Small intestine (tissue), 16 donors: Measurements from ENCODE around the gene PPIL6. TPM values are rescaled to one million over a fixed set of nuclear protein-coding genes. Genes with fewer than 3 reads are reported as not detected.

Experiments
- DNase-seq, 2 donors: peaks; one replicate each; pipeline versions ENCODE4 v3.0.0 to v3.0.0-alpha.2; 2013
- FAIRE-seq: peaks from 2 replicates; lab custom pipeline; 2012; peaks lifted over from hg19 to GRCh38; lab: Jason Lieb, UNC
- H3K27ac ChIP-seq, 3 donors: one replicate each; pipeline ENCODE4 v1.5.1; 2013; ENCODE audit warnings: low read length in 2 of 3, mild to moderate bottlenecking in 2 of 3, control low read depth in 1 of 3, inconsistent platforms in 1 of 3, low read depth in 1 of 3, moderate library complexity in 1 of 3
- H3K27me3 ChIP-seq, 3 donors: one replicate each; pipeline ENCODE4 v1.6.1; 2013; ENCODE audit warnings: low read length in 3 of 3, inconsistent platforms in 1 of 3; ENCODE audit not compliant: control insufficient read depth in 3 of 3, insufficient read depth in 3 of 3
- H3K36me3 ChIP-seq, 3 donors: one replicate each; pipeline ENCODE4 v1.6.1; 2013; ENCODE audit warnings: low read length in 3 of 3, inconsistent platforms in 1 of 3, low read depth in 1 of 3, mild to moderate bottlenecking in 1 of 3, moderate library complexity in 1 of 3; ENCODE audit not compliant: control insufficient read depth in 3 of 3, insufficient read depth in 2 of 3
- H3K4me1 ChIP-seq, 3 donors: one replicate each; pipeline ENCODE4 v1.6.1; 2013; ENCODE audit warnings: low read length in 2 of 3, inconsistent platforms in 1 of 3, low read depth in 1 of 3, mild to moderate bottlenecking in 1 of 3, moderate library complexity in 1 of 3; ENCODE audit not compliant: control insufficient read depth in 3 of 3, insufficient read depth in 2 of 3
- H3K4me3 ChIP-seq, 3 donors: one replicate each; pipeline ENCODE4 v1.5.1; 2013; ENCODE audit warnings: low read length in 3 of 3, control low read depth in 1 of 3, inconsistent platforms in 1 of 3, low read depth in 1 of 3, mild to moderate bottlenecking in 1 of 3, moderate library complexity in 1 of 3
- H3K9me3 ChIP-seq, 2 donors: one replicate each; pipeline ENCODE4 v1.6.1; 2013; ENCODE audit warnings: low read depth in 1 of 2, low read length in 1 of 2; ENCODE audit not compliant: control insufficient read depth in 2 of 2, insufficient read depth in 1 of 2
- WGBS, 3 donors: extraction: QIAGEN DNeasy Blood & Tissue Kit; methylation state at CpG; one replicate each; pipeline ENCODE4 v1.1.7; 2013; 5-methylcytosine and 5-hydroxymethylcytosine counted together
- long read RNA-seq, 10 donors: transcript quantifications; one replicate each; lab custom pipeline, GENCODE V29; 2026
- polyA plus RNA-seq, 4 donors: library from polyadenylated mRNA; stranded (reverse) in 3 of 4; unstranded in 1 of 4; fragments of 200-250 nt in 3 of 4; fragments of 120-200 nt in 1 of 4; gene quantifications; one replicate each; pipeline versions ENCODE4 v1.2.1 to v1.2.3, GENCODE V29; 2013
- donor health status: healthy with polysubstance abuse.
- donor health status: control.
- donor health status: control.
- donor health status: Bipolar disorder and iron deficiency.
- donor health status: healthy.

PPIL6 gene
- 1 to 10 TPM in 1 of 4 donors, under 1 TPM in 2, not detected in 1; 0.22 to 4.8 (median 0.76) TPM for polyA plus RNA-seq
- long read RNA-seq, donor 1, full-length matches to known transcripts: 3 of 3 reads
- long read RNA-seq, donor 1, partial matches to known transcripts: 0 of 3 reads
- long read RNA-seq, donor 1, other reads (novel, unspliced or antisense): 0 of 3 reads
- long read RNA-seq, donor 2, full-length matches to known transcripts: 1 of 1 reads
- long read RNA-seq, donor 2, partial matches to known transcripts: 0 of 1 reads
- long read RNA-seq, donor 2, other reads (novel, unspliced or antisense): 0 of 1 reads
- long read RNA-seq, donor 3: 0 reads
- long read RNA-seq, donor 4: 0 reads
- long read RNA-seq, donor 5: 0 reads
- long read RNA-seq, donor 6: 0 reads
- long read RNA-seq, donor 7, full-length matches to known transcripts: 1 of 1 reads
- long read RNA-seq, donor 7, partial matches to known transcripts: 0 of 1 reads
- long read RNA-seq, donor 7, other reads (novel, unspliced or antisense): 0 of 1 reads
- long read RNA-seq, donor 8: 0 reads
- long read RNA-seq, donor 9: 0 reads
- long read RNA-seq, donor 10, partial matches to known transcripts: 0 of 5 reads
- long read RNA-seq, donor 10, other reads (novel, unspliced or antisense): 5 of 5 reads

- 0% methylated on average over 68 to 102 of the region's 102 CpGs for WGBS, 3 donors
- no peak for FAIRE-seq
Observed at GRCh38 chr6:109440331-109441068, at the start of gene PPIL6, which contains the start of gene SMPD2. TSS of gene PPIL6 (minus strand) at chr6:109440628. CDS start at chr6:109440590, 38 bp downstream. TSS of gene SMPD2 (plus strand) at chr6:109440724. CDS start at chr6:109441122, 398 bp downstream.

GRCh38 chr6:109488001-109488400 lies 47.6 kb upstream of the PPIL6 start:
- Histone ChIP-seq H3K27me3 (no peaks in the 10 kb centered on the region), H3K4me3 (no peak overlapping the region), H3K27ac (no peak overlapping the region), H3K4me1 (peaks cover 0 to 4% (median 0%) of the 10 kb centered on the region in 3 donors), H3K9me3 (no peaks in the 10 kb centered on the region), H3K36me3 (no peaks in the 10 kb centered on the region)
- no peak for DNase-seq
- no peak for FAIRE-seq

More at GRCh38 chr6:109440331-109441068, at the start of gene PPIL6, which contains the start of gene SMPD2:
- peaks cover 7 to 39% (median 9%) of the 10 kb centered on the region in 3 donors for H3K36me3 ChIP-seq
- peak; percentile 85 to 96 for DNase-seq
- H3K27ac ChIP-seq: peak within 1 kb of the TSS; percentile 44 to 86 (median 81)
- H3K27me3 ChIP-seq: no peaks in the 10 kb centered on the region
- peaks cover 0 to 11% (median 8%) of the 10 kb centered on the region in 3 donors for H3K4me1 ChIP-seq
- H3K4me3 ChIP-seq: peak within 1 kb of the TSS; percentile 56 to 82 (median 82)
- H3K9me3 ChIP-seq: no peaks in the 10 kb centered on the region

- Histone ChIP-seq H3K36me3 (peaks cover 0 to 3% (median 0%) of the 10 kb centered on the region in 3 donors), H3K4me3 (no peak overlapping the region), H3K4me1 (peaks cover 4 to 14% (median 11%) of the 10 kb centered on the region in 3 donors), H3K9me3 (no peaks in the 10 kb centered on the region), H3K27me3 (no peaks in the 10 kb centered on the region), H3K27ac (peak overlapping the region in 1 of 3 donors; percentile 6)
- DNase-seq: peak; percentile 47 to 56
- no peak for FAIRE-seq
- WGBS, 3 donors: 56 to 71% (median 59%) methylated on average over 1 of the region's 1 CpG
Observed at GRCh38 chr6:109486068-109486467, 45.6 kb upstream of the PPIL6 start.

GRCh38 chr6:109485266-109485935 lies 45.0 kb upstream of the PPIL6 start:
- H3K27ac ChIP-seq: peak overlapping the region in 1 of 3 donors; percentile 6

GRCh38 chr6:109484122-109484521 lies 43.7 kb upstream of the PPIL6 start:
- DNase-seq: no peak

More at GRCh38 chr6:109485266-109485935, 45.0 kb upstream of the PPIL6 start:
- H3K36me3 ChIP-seq: peaks cover 3 to 6% (median 4%) of the 10 kb centered on the region in 3 donors
- H3K9me3 ChIP-seq: no peaks in the 10 kb centered on the region
- 80 to 88% (median 86%) methylated on average over 3 of the region's 3 CpGs for WGBS, 3 donors
- H3K4me3 ChIP-seq: no peak overlapping the region
- DNase-seq: no peak
- H3K27me3 ChIP-seq: no peaks in the 10 kb centered on the region
- FAIRE-seq: no peak
- peaks cover 9 to 21% (median 18%) of the 10 kb centered on the region in 3 donors for H3K4me1 ChIP-seq

GRCh38 chr6:109483735-109484057 lies 43.3 kb upstream of the PPIL6 start:
- Histone ChIP-seq H3K27ac (peak overlapping the region in 2 of 3 donors; percentile 51 to 61), H3K27me3 (no peaks in the 10 kb centered on the region), H3K9me3 (no peaks in the 10 kb centered on the region), H3K4me3 (peak overlapping the region; percentile 7 to 48 (median 29)), H3K4me1 (peaks cover 13 to 27% (median 24%) of the 10 kb centered on the region in 3 donors), H3K36me3 (peaks cover 3 to 6% (median 4%) of the 10 kb centered on the region in 3 donors)
- no peak for DNase-seq
- FAIRE-seq: no peak
- WGBS, 3 donors: 0 to 4% (median 0%) methylated on average over 6 of the region's 6 CpGs

More at GRCh38 chr6:109484122-109484521, 43.7 kb upstream of the PPIL6 start:
- no peak overlapping the region for H3K4me3 ChIP-seq
- no peaks in the 10 kb centered on the region for H3K9me3 ChIP-seq
- peaks cover 13 to 26% (median 24%) of the 10 kb centered on the region in 3 donors for H3K4me1 ChIP-seq
- FAIRE-seq: no peak
- no peaks in the 10 kb centered on the region for H3K27me3 ChIP-seq
- 53 to 67% (median 58%) methylated on average over 3 of the region's 3 CpGs for WGBS, 3 donors
- no peak overlapping the region for H3K27ac ChIP-seq
- peaks cover 3 to 6% (median 4%) of the 10 kb centered on the region in 3 donors for H3K36me3 ChIP-seq

GRCh38 chr6:109482905-109483734 lies 42.7 kb upstream of the PPIL6 start, which contains the start of gene ZBTB24:
TSS of gene ZBTB24 (minus strand) at chr6:109483219. CDS start at chr6:109482026, 1,193 bp downstream.
- Histone ChIP-seq H3K36me3 (peaks cover 3 to 6% (median 4%) of the 10 kb centered on the region in 3 donors), H3K9me3 (no peaks in the 10 kb centered on the region), H3K4me1 (peaks cover 13 to 33% (median 24%) of the 10 kb centered on the region in 3 donors), H3K27me3 (no peaks in the 10 kb centered on the region), H3K4me3 (peak within 1 kb of the TSS; percentile 71 to 96 (median 84)), H3K27ac (peak within 1 kb of the TSS; percentile 72 to 84 (median 73))
- FAIRE-seq (no peak), DNase-seq (peak; percentile 91 to 94)
- WGBS, 3 donors: 0 to 2% (median 1%) methylated on average over 34 to 93 of the region's 97 CpGs
